Activated CD4-positive, alpha-beta T cell treated with anti-CD3 and anti-CD28 coated beads, Interleukin-2, Interleukin-4, amounts not matched to agents 100 ng/mL and 50 ng/mL, durations not matched to agents 16 hours and 8 hours (primary cell): ENCODE results near the gene SCP2.

ENCODE experiments used
- DNase-seq: peaks from one replicate; pipeline ENCODE4 v3.0.0-alpha.2; 2020; ENCODE audit warnings: low spot score

Gene SCP2

DNA sequence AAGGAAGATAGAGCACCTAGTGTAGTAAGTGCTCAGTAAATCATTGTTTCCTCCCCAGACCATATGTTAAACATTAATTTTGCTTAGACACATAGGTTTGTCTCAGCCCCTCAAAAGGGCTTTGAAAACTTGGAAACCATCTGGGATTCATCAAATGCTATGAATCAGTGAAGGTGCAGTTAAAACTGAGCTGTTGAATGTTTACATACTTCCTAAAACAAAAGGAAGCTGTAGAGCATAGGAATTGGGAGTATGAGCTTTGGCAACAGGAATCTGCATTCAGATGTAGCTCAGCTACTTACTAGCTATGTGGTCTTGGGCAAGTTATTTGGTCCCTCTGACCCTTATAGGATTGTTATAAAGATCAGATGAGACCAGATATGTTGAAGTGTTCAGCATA is 116.2 kb downstream of the SCP2 start:
- DNase-seq = no peak

DNA sequence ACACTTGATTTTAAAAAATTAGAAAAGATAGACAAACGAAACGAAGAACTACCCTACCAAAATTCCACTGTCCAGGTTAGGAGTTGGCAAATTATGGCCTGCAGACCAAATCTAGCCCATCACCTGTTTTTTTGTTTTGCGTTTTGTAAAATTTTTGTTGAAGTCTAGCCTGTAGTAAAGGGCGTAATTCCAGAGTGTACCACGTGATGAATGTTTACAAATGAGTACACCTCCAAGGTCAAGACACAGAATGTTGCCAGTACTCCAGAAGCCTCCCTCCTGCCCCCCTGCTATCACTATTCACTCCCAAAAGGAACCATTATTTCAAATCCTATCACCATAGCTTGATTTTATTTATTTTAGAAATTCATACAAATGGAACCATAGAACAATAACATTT is 117.8 kb downstream of the SCP2 start:
- no peak for DNase-seq

DNA sequence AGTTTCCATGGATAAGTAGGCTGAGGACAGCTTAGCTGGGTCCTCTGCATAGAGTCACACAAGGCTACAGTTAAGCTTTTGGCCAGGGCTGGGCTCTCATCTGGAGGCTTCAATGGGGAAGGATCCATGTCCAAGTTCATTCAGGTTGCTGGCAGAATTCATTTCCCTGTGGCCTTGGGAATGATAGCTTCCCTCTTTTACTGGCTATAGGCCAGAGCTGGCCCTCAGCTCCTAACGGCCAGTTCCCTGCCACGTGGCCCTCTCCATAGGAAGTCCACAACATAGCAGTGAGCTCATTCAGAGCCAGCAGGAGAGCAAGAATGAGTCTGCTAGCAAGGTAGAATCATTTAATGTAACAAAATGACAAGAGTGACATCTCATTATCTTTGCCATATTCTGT is 119.9 kb downstream of the SCP2 start:
- DNase-seq = no peak

DNA sequence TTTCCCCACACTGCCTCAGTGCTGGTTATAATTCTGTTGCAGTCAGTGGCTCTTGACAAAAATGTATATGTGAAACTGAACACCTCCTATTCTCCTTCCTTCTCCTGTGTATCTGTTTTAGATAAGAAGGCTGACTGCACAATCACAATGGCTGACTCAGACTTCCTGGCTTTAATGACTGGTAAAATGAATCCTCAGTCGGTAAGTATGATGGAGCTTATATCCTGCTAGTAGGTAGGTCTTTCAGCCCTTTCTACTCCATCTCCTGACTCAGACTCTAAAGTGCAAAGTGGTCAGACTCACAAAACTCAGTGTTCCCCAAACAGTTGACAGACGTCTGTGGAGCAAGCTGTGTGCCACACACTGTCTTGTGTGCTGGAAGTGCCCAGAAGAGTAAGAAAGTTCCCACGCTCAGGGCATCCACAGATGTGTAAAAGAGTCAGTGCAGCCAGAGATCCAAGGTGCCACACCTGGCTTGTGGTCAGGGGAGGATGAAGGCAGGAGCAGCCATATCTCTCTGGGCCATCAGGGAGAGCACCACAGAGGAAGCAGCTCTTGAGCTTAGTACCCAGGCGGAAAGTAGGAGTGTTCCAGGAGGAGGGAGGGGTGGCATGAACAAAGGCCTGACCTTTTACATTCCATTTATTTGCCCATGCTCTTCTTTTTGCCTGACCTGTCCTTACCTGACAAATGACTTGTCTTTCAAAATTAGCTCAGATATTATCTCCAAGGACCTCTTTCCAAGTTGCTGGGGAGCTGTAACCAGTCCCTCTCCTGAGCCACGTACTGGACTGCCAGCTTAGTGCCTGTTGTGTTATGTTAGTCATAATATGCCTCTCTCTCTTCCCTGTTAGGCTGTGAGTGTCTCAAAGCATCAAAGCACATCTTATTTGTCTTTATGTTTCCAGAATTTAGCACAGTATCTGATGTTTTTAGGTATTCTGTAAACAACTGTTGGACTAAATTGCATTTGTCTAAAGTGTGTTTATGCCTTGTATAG is 121.0 kb downstream of the SCP2 start:
- DNase-seq = peak; percentile 16

DNA sequence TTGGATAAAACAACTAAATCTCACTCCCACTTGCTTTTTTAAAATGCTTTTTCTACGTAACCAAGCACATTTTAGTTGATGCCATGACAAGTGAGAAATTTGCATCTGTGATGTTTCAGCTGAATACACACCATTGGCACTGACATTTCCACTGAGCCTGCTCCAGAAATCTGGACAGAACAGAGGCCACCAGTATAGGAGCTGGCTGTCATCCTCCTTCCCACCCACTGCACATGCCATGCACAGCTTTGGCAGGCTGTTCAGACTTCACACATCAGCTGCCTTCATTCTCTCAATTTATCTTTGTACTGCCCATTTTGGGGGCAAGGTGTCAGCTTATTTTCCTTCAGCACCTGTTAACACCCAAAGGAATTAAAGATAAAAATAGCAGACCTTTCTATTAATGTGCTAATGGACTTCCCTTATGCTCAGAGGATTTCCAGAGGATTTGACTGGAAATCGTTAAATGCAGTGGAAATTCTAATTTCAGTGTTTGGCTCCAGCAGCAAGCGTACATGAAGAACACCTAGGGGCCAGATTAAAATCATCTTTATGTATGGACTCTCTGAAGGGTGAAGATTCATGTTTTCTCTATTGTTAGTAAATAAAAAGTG is 122.0 kb downstream of the SCP2 start:
- DNase-seq = no peak

DNA sequence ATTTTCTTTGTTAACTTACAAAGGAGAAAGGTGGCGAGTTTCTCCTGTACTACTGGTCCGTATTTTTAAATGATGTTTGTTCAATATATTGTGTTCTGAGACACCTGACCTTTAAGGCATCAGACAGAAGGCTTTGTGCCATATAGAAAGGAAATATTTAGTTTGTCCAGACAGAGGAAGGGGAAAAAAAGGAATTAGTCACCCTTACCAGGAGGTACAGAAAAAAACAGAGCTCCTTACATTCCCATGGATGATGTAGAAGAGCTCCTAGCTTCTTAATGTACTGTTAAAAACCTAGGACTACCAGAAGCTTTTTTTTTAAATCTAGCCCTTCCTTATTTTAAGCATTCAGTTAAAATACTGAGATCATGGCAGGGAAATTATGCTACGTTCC is 122.5 kb downstream of the SCP2 start:
- DNase-seq = no peak

DNA sequence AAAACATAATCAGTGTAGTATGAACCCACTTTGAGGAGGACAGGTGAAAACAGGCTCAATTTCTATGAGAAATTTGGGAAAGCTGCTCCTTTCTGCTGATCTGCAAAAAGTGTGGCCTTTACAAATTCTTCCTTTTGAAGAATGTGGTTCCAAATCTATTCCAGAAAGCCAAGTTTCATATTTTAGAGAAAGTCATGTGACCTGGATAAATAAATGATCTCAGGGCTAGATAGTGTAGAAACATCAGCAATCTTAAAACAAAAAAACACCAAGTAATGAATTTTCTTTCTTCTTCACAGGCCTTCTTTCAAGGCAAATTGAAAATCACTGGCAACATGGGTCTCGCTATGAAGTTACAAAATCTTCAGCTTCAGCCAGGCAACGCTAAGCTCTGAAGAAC is 123.2 kb downstream of the SCP2 start:
- DNase-seq = no peak

DNA sequence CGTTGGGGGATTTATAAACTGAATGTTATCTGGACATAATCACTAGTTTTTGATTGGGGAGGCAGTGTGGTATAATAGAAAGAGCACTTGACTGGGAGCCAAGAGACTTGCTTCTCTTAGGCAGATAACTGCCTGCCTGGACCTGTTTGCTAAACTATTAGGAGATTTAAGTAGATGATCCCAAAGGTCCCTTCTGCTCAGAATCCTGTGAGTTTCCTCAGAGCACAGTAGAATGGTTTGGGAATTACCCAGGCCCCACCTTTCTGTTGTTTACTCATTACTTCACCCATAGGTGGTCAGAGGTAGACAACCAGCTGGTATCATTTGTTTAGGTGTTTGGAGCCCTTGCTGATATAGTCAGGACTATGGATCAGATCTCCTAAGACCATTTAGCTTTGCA is 124.6 kb downstream of the SCP2 start:
- no peak for DNase-seq

DNA sequence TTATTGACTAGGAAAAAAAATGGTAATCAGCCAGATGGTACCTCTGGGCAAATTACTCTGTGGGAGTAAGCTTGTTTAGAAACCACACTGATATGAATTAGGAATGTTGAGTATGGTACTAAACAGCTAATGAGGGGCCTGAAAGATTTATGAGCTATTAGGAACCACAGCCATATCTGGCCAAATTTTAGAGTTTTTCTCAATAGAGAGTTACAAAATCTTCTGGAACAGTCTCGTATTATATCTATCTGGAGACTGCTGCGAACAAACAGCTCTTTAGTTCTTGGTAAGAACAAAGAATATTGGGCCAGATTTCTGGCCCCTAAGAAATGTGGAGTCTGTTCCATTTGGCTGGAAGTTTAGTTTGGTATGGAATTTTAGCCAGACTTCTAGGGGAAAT is 130.1 kb downstream of the SCP2 start:
- DNase-seq = no peak

DNA sequence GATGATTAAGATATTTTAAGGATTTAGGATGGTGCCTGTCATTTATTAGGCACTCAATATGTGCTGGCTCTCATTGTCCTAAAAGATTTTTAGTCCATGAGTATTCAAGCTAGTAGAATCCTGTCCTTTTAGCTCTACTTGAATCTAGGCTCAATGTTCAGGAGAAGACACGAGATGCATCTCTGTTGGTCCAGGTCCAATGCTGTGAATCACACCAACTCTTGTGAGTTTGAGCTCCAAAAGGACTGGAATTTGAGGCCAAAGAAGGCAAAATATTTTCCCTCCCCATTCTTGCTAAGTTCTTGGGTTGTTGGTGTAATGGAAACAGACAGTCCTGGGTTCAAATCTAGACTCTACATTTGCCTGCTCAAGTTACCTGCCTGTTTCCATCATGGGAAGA is 133.5 kb downstream of the SCP2 start:
- DNase-seq = no peak

DNA sequence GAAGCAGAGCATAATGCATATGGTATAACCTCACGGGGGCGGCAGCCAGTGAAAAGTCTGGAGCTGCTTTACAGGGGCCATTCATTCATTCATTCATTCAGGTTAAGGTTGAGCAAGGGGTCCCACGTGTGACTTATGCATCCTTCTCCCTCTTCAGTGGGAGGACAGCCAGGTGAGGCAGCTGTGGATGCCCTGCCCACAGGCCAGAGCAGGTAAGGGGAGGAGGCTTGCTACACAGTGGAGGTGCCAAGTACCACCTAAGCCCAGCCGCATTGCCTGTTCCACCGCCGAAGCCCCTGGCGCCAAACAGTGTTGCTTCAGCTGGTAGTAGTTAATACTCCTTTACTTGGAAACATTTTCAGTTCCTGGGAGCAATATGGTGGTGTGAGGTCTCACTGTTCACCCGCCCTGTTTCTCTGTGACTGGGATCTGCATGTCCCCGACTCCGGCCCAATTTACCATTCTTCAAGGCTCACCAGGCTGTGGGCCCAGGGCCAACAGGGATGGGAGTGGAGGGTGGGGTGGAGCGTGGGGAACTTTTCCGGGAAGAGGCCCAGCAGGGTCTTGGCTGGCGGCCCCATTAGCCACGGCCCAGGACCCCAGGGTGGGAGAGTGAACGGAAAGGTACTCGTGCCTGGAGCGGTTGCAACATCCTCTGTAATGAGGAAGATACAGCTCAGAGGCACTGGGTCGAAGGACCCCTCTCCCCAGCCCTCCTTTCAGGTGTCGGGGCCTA is 134.2 kb downstream of the SCP2 start:
- DNase-seq = no peak

DNA sequence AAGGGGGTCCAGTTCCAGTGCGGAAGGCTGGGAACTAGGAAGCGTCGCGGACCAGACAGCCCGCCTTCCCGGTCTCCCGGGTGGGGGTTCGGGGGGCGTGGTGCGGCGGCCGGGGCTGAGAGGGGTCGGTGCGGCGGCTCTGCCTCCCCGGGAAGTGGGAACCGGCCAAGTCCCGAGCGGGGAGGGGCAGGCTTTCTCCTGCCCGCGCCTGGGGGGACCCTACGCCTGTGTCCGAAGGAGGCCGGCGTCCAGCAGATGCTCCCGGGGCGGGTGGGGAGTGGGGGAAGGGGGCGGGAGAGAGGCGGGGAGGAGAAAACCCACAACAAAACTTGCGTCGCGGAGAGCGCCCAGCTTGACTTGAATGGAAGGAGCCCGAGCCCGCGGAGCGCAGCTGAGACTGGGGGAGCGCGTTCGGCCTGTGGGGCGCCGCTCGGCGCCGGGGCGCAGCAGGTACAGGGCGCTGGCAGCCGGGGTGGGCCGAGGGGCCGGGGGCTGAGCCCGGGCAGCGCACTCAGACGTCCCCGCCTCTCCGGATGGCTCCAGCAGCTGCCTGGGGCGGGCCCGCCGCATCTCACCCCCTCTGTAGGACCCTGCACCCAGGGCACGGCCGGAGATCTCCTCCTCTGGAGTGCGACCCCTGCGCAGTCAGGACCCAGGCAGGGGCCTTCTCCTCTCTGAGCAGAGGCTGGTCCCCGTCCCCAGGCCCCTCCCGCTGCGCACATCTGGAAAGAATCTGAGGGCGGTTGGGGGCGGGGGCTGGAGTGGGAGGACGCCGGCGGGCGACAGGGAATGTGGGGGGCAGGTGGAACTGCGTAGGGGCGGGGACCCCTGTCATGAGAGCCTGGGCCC is 135.0 kb downstream of the SCP2 start, which contains the start of gene PODN:
PODN (plus strand) TSS at position 355 of the 849 bp plus-strand sequence. CDS start 7,643 bp downstream, outside the sequence.
- DNase-seq = no peak

DNA sequence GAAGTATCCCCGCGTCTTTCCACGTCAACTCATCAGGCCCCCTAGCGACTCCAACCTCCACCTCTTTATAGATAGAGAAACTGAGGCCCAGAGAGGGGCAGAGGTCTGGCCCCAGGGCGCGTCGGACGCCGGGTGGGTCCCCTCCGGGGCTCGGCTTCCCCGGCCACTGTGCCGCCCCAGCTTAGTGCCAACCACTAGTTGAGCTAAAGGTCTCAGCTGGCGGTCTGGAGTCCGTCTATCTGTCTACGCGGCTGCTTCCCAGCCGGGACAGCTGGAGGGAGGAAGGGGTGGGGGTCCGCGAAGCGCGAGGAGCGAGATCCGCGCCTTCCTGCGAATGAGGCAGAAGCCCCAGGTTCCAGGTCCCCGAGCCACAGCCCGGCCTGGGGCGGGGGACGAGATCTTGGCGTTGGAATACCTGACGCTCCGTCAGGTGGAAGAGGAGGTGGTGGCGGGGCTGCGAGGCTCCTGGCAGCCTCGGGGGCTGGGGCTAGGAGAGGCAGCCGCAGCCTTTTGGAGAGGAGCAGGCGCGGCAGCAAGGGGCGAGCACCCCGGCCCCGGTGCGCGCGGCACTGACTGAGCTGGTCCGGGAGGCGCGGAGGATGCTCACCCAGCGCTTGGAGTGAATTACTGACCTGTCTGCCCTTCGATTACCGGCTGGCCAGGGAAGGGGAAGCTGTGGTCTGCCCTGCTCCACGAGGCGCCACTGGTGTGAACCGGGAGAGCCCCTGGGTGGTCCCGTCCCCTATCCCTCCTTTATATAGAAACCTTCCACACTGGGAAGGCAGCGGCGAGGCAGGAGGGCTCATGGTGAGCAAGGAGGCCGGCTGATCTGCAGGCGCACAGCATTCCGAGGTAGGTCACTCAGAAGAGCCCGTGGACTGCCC is 135.9 kb downstream of the SCP2 start:
- DNase-seq = no peak

DNA sequence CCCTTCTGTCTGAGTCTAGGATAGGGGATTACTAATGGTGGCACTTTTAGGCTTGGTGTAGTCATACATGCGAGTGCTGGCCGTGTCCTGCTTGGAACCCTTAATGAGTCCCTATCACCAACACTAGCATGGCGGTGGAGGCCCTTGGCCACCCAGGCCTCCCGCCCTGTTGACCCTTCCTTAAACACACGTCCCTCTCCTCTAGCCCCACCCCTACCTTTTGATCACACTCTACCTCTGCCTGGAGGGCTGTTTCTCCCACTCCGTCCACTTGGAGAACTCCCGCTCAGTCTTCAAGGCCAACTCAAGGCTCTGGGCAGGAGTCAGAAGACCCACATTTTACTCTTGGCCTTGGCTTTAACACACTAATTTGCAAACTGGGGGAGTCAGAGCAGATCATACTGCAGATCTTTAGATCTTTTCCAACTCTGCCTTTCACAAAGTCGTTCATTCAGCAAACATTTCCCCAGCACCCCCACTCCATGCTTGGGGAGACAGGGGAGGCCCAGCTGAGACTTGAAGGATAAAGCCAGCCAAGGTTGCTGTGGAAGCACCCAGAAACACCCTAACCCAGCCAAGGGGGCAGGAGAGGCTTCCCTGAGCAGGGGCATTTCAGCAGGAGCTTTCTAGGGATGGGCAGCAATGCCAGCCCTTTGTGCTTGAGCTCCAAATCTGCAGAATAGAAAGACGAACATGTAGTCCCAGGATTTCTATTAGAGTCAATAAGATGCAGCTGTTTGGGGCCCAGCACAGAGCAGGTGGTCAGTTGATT is 136.9 kb downstream of the SCP2 start:
- no peak for DNase-seq

DNA sequence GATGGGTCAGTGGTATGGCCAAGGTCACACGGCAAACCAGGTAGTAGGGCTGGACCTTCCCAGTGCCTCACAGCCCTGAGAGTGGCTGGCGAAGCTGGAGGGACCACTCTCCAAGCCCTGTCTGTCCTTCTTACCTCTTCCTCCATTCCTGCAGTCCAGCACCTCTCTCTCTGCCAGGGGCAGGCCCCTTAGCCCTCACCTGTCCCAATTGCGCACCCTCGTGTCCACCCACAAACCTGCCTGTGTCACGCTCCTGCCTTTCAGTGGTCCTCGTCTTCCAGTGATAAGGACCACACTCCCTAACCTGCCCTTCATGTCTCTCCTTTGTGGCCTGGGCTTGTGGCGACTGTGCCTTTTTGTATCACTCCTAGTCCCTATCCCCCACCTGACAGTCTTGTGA is 138.3 kb downstream of the SCP2 start:
- DNase-seq = no peak

DNA sequence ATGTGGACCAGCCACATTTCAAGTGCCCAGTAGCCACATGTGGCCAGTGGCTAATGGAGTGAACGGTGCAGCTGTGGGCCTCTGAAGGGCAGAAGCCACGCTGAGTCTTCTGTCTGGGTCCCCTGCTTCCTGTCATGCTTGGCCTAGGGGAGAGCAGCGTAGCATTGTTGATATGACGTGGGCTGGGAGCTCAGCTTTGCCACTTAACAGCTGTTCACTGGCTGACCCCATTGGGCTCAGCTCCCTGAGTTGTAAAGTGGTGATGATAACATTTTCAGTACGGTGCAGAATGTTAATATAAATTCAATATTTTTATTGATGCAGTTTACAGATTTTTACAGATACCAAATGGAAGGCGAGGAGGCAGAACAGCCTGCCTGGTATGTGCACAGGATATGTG is 139.4 kb downstream of the SCP2 start:
- DNase-seq = no peak

DNA sequence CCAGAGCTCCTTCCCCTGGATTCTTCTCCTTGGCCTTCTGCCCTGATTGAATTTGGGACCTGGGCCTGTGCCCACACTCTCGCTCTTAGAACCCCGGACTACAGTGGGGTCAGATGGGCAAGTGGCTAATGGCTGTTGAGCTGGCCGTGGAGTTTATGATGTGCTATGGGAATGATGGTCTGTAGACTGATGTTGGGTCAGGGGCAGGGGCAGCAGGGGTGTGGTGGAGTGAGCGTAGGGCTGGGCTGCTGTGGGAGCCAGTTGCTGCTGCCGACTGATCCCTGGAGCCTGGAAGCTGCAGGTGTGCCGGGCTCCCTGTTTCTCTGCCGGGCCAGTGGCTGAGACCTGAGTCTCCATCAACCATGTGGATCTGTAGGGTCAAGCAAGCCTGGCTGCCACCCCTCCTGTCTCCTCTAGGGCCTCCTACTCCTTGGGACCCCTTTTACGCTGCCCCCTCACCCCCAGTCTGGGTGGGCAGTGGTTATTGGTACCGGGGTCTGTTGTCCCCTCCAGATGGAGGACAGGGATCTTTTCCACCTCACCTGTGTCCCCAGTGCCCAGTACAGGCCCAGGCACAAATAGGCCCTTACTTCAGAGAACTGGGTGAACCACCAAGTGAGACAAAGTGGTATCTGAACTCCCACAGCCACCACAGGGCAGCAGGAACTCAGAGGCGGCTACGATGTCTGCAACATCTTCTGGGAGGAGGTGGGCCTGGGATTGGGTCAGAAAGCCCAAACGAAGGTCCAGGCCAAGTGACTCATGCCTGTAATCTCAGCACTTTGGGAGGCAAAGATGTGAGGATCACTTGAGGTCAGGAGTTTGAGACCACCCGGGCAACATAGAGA is 140.0 kb downstream of the SCP2 start:
- no peak for DNase-seq

DNA sequence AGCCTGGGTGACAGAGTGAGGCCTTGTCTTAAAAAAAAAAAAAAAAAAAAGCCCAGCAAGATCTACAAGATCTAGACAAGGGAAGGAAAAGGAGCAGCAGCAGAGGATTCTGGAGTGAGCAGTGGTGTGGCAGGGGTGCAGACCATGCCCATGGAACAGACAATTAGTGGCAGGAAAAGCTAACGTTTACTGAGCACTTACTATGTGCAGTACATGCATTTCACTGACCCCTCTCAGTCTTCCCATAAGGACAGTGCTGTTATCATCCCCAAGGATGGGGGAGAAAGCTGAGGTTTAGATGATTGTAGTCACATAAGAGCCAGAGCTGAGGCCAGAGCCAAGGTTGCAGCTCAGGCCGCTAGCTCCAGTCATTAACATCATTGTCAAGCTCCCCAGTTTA is 140.8 kb downstream of the SCP2 start:
- no peak for DNase-seq
